Osteoblast (primary cell): Measurements from ENCODE around the gene KNDC1. TPM values are rescaled to one million over a fixed set of nuclear protein-coding genes. Genes with fewer than 3 reads are reported as not detected.

Experiments used
- DNase-seq: peaks from one replicate; pipeline ENCODE4 v3.0.0; 2011; ENCODE audit warnings: low spot score, mixed read lengths; ENCODE audit not compliant: insufficient read length; ENCODE audit errors: missing footprints
- H2AFZ ChIP-seq: 2 replicates; pipeline ENCODE4 v1.6.0; 2011; ENCODE audit warnings: mild to moderate bottlenecking, low read length
- H3K27ac ChIP-seq: 2 replicates; pipeline ENCODE4 v1.5.1; 2011; ENCODE audit warnings: mild to moderate bottlenecking, low read depth, low read length, moderate library complexity
- H3K27me3 ChIP-seq: 2 replicates; pipeline ENCODE4 v1.6.0; 2012; ENCODE audit warnings: mild to moderate bottlenecking, control low read depth, inconsistent platforms, low read length, moderate library complexity; ENCODE audit not compliant: insufficient read depth
- H3K36me3 ChIP-seq: 2 replicates; pipeline ENCODE4 v1.5.1; 2011; ENCODE audit warnings: mild to moderate bottlenecking, low read length, control low read depth, moderate library complexity; ENCODE audit not compliant: insufficient read depth
- H3K4me1 ChIP-seq: 2 replicates; pipeline ENCODE4 v1.5.1; 2011; ENCODE audit warnings: mild to moderate bottlenecking, low read length, control low read depth, moderate library complexity; ENCODE audit not compliant: insufficient read depth
- H3K4me2 ChIP-seq: 2 replicates; pipeline ENCODE4 v1.6.0; 2011; ENCODE audit warnings: mild to moderate bottlenecking, low read length; ENCODE audit not compliant: insufficient read depth
- H3K4me3 ChIP-seq: fragments of 200-600 bp; sonication (generic); 3 replicates; pipeline ENCODE4 v1.5.1; 2012; ENCODE audit warnings: mild to moderate bottlenecking, low read length, inconsistent platforms; ENCODE audit not compliant: insufficient read depth
- H3K79me2 ChIP-seq: 2 replicates; pipeline ENCODE4 v1.6.0; 2012; ENCODE audit warnings: mild to moderate bottlenecking, low read length, control low read depth, inconsistent platforms; ENCODE audit not compliant: insufficient read depth
- H3K9me3 ChIP-seq: 2 replicates; pipeline ENCODE4 v1.5.1; 2011; ENCODE audit warnings: low read depth, low read length, control low read depth
- H4K20me1 ChIP-seq: 2 replicates; pipeline ENCODE4 v1.6.0; 2012; ENCODE audit warnings: mild to moderate bottlenecking, low read length, control low read depth; ENCODE audit not compliant: insufficient read depth
- total RNA-seq: library from RNA; depleted of rRNA; stranded (reverse); fragments of >200 nt; gene quantifications from 2 replicates; pipeline ENCODE4 v1.2.3, GENCODE V29; 2012
- TF ChIP-seq, protein P1 (sequence below): IDR thresholded peaks from 2 replicates; pipeline ENCODE4 v1.5.1; 2011; ENCODE audit warnings: mild to moderate bottlenecking, low read depth, low read length, moderate library complexity; ENCODE audit errors: extremely low read depth

Gene KNDC1
- total RNA-seq, 1 donor: not detected

GRCh38 chr10:133182791-133183645 is 23.0 kb downstream of the KNDC1 start:
- Histone ChIP-seq H3K4me3 (no peak overlapping the region), H2AFZ (no peak overlapping the region), H3K9me3 (no peaks in the 10 kb centered on the region), H3K27ac (no peak overlapping the region), H3K79me2 (no peaks in the 10 kb centered on the region), H3K27me3 (no peaks in the 10 kb centered on the region), H4K20me1 (no peaks in the 10 kb centered on the region), H3K4me1 (no peaks in the 10 kb centered on the region), H3K36me3 (no peaks in the 10 kb centered on the region), H3K4me2 (no peak overlapping the region)
- TF ChIP-seq, protein P1, sequence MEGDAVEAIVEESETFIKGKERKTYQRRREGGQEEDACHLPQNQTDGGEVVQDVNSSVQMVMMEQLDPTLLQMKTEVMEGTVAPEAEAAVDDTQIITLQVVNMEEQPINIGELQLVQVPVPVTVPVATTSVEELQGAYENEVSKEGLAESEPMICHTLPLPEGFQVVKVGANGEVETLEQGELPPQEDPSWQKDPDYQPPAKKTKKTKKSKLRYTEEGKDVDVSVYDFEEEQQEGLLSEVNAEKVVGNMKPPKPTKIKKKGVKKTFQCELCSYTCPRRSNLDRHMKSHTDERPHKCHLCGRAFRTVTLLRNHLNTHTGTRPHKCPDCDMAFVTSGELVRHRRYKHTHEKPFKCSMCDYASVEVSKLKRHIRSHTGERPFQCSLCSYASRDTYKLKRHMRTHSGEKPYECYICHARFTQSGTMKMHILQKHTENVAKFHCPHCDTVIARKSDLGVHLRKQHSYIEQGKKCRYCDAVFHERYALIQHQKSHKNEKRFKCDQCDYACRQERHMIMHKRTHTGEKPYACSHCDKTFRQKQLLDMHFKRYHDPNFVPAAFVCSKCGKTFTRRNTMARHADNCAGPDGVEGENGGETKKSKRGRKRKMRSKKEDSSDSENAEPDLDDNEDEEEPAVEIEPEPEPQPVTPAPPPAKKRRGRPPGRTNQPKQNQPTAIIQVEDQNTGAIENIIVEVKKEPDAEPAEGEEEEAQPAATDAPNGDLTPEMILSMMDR: no peak
- DNase-seq: no peak

GRCh38 chr10:133183646-133184378 is 23.8 kb downstream of the KNDC1 start:
- H4K20me1 ChIP-seq: no peaks in the 10 kb centered on the region
- H3K4me2 ChIP-seq: no peak overlapping the region
- TF ChIP-seq, protein P1: no peak
- H3K79me2 ChIP-seq: no peaks in the 10 kb centered on the region
- H3K27me3 ChIP-seq: no peaks in the 10 kb centered on the region
- no peaks in the 10 kb centered on the region for H3K36me3 ChIP-seq
- no peak for DNase-seq
- H3K9me3 ChIP-seq: no peaks in the 10 kb centered on the region
- no peak overlapping the region for H2AFZ ChIP-seq
- no peak overlapping the region for H3K27ac ChIP-seq
- no peak overlapping the region for H3K4me3 ChIP-seq
- no peaks in the 10 kb centered on the region for H3K4me1 ChIP-seq

- no peaks in the 10 kb centered on the region for H3K27me3 ChIP-seq
- no peaks in the 10 kb centered on the region for H4K20me1 ChIP-seq
- no peaks in the 10 kb centered on the region for H3K79me2 ChIP-seq
- no peak for DNase-seq
- TF ChIP-seq, protein P1: no peak
- no peak overlapping the region for H3K4me3 ChIP-seq
- no peaks in the 10 kb centered on the region for H3K36me3 ChIP-seq
- H3K27ac ChIP-seq: no peak overlapping the region
- H3K9me3 ChIP-seq: no peaks in the 10 kb centered on the region
- H3K4me2 ChIP-seq: no peak overlapping the region
- H2AFZ ChIP-seq: no peak overlapping the region
- H3K4me1 ChIP-seq: no peaks in the 10 kb centered on the region
Observed at GRCh38 chr10:133184591-133185244, 24.7 kb downstream of the KNDC1 start.
